ENCODE data around the gene RXRA.

The RXRA gene

DNA sequence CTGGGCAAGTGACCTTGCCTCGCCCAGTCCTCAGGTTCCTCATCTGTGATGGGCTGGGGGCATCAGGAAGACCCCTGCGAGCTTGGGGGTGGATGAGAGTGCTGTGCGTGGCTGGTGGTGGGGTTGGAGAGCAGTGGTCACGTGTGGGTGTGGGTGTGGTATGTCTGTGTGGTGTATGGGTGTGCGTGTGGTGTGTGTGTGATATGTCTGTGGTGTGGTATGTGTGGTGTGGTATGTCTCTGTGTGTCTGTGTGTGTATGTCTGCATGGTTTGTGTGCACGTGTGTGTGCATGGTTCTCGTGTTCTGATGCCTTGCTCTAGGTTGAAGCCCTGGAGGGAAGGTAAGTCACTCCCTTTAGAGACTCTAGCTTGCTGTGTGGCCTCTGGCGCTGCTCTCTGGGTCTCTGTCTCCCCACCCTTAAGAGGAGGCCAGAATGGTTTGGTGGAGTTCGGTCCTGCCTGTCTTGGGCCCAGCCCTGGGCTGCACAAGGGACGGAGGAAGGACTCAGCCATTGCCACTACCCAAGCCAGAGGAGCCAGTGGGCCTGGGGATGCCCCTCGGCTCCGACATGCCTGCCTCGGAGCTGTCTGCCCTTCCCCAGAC is 87.0 kb downstream of the RXRA start:
- Mint-ChIP-seq H3K27ac (no peak overlapping the region), H3K4me3 (no peak overlapping the region), H3K27me3 (ENCODE audit: low read depth) (no peaks in the 10 kb centered on the region), H3K4me1 (ENCODE audit: low read depth) (peaks cover 3% of the 10 kb centered on the region), H3K9me3 (no peaks in the 10 kb centered on the region), H3K36me3 (ENCODE audit: low read depth) (no peaks in the 10 kb centered on the region)
- no peak for DNase-seq (ENCODE audit: low spot score)

DNA sequence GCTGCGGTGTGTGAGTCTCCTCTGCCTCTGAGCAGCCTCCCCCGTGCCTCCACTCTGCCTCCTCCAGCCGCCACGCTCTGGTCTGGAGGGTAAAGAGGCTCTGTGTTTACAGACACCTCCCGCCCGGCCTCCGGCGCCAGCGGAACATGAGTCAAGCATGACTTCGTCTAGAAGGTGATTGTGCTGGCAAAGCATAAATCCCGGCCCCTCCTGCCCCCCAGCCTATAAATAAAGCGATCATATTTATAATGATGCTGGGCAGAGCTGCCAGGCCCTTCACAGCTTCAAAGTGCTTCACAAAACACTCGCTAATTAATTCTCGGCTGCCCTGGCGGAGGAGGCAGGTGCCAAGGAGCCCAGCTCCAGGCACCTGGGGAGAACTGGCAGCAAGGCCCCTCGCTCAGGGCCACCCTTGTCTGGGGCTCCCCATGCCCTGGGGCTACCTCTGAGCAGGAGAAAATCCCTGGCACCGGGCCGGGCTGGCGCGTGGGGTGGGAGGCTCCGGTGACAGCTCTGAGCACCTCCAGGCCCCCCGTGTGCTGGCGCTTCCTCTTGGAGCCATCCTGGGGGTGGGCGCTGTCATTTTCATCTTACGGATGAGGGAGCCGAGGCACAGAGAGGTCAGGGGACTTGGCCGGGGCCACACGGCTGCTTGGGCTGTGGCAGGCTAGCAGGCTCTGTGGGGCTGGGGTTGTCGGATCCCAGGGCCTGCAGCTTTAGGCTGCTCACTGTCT is 87.8 kb downstream of the RXRA start:
- no peaks in the 10 kb centered on the region for H3K4me1 Mint-ChIP-seq (ENCODE audit: low read depth)
- H3K27ac Mint-ChIP-seq, result no peak overlapping the region
- H3K36me3 Mint-ChIP-seq (ENCODE audit: low read depth), result no peaks in the 10 kb centered on the region
- H3K27me3 Mint-ChIP-seq (ENCODE audit: low read depth), result no peaks in the 10 kb centered on the region
- DNase-seq (ENCODE audit: low spot score), result no peak
- H3K4me3 Mint-ChIP-seq, result no peak overlapping the region
- no peaks in the 10 kb centered on the region for H3K9me3 Mint-ChIP-seq

DNA sequence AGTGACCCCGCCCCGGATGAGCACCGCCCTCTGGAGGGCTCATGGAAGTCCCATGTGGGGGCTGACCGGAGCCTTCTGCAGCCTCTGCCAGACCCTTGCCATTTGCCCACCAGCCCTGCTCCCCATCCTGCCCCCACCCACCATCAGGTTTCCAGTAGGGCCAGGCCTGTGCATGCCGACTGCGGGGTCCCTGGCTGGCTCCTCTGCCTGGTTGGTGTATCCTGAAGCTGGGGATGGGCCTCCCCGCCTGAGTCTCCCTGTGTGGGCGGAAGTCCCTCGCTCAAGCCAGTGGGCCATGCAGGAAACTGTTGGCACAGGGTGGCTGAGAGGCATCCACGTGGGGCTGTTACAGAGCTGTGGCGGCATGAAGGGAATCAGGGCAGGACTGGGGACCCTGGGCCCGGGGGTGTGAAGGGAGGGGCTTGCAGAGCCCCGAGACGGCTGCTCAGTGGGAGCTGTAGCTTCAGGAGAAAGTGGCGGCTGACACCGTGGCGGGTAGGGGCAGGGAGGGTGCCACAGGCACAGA is 88.7 kb downstream of the RXRA start:
- Mint-ChIP-seq H3K4me1 (ENCODE audit: low read depth) (no peaks in the 10 kb centered on the region), H3K4me3 (no peak overlapping the region), H3K9me3 (no peaks in the 10 kb centered on the region), H3K27ac (no peak overlapping the region), H3K27me3 (ENCODE audit: low read depth) (no peaks in the 10 kb centered on the region), H3K36me3 (ENCODE audit: low read depth) (no peaks in the 10 kb centered on the region)
- DNase-seq (ENCODE audit: low spot score), result no peak

DNA sequence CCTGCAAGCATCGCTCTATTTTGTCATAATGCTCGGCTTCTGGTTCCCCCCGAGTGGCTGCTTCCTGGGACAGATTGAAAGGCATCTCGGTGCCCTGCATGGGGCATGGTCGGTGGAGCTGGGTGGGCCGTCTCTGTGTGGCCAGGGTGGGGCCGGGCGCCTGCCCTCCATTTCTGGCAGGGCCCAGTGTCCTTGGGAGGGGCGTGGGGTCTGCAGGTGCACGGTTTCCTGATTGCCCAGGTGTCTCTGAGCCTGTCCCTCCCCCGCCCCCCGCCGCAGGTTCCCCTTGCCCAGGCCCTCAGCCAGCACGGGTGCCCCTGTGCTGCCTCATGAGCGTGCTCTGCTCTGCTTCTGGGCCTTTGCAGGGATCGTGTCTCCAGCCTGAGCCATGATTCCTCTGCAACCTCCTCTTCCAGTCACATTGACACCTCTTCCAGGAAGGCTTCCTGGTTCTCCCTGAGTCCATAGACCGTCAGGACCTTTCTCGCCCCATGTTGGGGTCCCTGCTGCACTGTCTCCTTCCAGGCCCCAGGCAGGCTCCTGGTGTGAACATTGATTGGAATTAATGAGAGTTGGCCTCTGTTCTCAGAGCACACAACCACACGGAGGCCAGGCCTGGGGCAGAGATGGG is 90.2 kb downstream of the RXRA start:
- no peak for DNase-seq (ENCODE audit: low spot score)
- no peak overlapping the region for H3K27ac Mint-ChIP-seq
- no peaks in the 10 kb centered on the region for H3K27me3 Mint-ChIP-seq (ENCODE audit: low read depth)
- H3K36me3 Mint-ChIP-seq (ENCODE audit: low read depth), result no peaks in the 10 kb centered on the region
- no peaks in the 10 kb centered on the region for H3K4me1 Mint-ChIP-seq (ENCODE audit: low read depth)
- H3K4me3 Mint-ChIP-seq, result no peak overlapping the region
- no peaks in the 10 kb centered on the region for H3K9me3 Mint-ChIP-seq

DNA sequence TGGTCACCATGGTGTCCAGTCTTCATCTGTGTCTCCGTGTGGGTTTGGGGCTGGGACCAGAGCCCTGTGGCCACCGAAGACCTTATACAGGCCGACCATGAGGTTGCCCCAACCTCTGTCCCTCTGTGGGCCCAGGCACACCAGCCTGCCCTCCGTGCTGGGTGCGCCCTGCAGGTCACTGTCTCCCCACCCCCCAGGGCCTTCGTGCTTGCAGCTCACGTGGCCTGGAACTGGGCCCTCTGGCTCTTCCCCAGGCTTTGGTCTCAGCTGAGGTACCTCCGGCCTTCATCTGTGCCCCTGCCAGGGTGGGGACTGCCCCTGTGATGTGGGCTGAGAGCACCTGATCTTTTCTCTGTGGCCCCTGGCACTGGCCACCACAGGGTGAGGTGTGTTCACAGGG is 92.1 kb downstream of the RXRA start:
- Mint-ChIP-seq H3K27me3 (ENCODE audit: low read depth) (no peaks in the 10 kb centered on the region), H3K9me3 (no peaks in the 10 kb centered on the region), H3K36me3 (ENCODE audit: low read depth) (no peaks in the 10 kb centered on the region), H3K4me3 (no peak overlapping the region), H3K27ac (no peak overlapping the region), H3K4me1 (ENCODE audit: low read depth) (no peaks in the 10 kb centered on the region)
- DNase-seq (ENCODE audit: low spot score), result no peak

DNA sequence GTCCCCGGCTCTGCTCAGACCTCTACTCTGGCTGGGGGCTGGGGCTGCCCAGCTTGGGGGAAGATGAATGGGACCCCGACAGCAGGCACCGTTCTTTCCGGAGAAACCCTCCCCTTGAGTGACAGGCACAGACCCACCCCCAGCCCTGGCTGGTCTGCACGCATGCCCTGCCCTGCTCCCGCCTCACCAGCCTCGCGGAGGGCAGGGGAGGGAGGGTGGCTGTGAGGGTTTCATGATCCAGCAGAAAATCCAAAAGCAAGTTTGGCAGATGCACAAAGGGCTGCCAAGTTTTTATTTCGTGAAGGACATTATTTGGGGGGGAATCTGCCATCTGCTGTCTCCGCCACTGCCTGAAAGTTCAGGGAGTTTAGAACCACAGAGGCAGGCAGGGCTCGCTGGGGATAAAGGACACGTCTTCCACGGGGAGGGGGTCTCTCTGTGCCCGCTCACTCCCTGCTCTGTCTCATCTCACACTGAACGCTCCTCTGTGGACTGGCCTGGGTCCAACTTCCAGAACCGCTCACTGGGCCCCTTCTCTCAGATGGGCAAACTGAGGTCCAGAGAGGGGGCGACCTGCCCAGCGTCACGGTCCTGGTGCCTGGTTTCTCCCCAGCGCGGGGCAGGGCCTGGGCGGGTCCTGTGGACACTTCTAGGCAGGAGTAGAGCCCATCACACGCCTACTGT is 92.9 kb downstream of the RXRA start:
- no peak overlapping the region for H3K4me3 Mint-ChIP-seq
- no peaks in the 10 kb centered on the region for H3K27me3 Mint-ChIP-seq (ENCODE audit: low read depth)
- DNase-seq (ENCODE audit: low spot score), result no peak
- H3K36me3 Mint-ChIP-seq (ENCODE audit: low read depth), result no peaks in the 10 kb centered on the region
- H3K27ac Mint-ChIP-seq, result no peak overlapping the region
- no peaks in the 10 kb centered on the region for H3K9me3 Mint-ChIP-seq
- H3K4me1 Mint-ChIP-seq (ENCODE audit: low read depth), result no peaks in the 10 kb centered on the region

DNA sequence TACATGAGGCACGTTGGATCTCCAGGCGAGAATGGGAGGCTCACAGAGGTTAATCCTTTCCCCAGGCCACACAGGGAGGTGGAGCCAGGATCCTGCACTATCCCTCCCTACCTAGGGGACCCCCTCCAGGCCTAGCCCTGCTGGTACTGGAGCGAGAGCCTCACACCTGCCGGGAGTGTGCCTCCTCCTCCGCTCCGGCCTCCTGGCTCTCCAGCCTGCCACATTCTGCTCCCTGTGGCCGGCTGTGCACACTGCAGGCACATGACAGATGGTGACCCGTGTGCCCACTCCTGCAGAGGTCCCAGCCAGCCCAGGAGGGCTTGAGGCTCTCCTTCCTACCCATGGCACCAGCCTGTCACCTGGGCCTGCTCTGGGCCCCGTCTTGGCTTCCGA is 93.4 kb downstream of the RXRA start:
- no peak for DNase-seq (ENCODE audit: low spot score)
- H3K27ac Mint-ChIP-seq, result no peak overlapping the region
- H3K4me3 Mint-ChIP-seq, result no peak overlapping the region
- no peaks in the 10 kb centered on the region for H3K36me3 Mint-ChIP-seq (ENCODE audit: low read depth)
- no peaks in the 10 kb centered on the region for H3K27me3 Mint-ChIP-seq (ENCODE audit: low read depth)
- H3K9me3 Mint-ChIP-seq, result no peaks in the 10 kb centered on the region
- no peaks in the 10 kb centered on the region for H3K4me1 Mint-ChIP-seq (ENCODE audit: low read depth)

DNA sequence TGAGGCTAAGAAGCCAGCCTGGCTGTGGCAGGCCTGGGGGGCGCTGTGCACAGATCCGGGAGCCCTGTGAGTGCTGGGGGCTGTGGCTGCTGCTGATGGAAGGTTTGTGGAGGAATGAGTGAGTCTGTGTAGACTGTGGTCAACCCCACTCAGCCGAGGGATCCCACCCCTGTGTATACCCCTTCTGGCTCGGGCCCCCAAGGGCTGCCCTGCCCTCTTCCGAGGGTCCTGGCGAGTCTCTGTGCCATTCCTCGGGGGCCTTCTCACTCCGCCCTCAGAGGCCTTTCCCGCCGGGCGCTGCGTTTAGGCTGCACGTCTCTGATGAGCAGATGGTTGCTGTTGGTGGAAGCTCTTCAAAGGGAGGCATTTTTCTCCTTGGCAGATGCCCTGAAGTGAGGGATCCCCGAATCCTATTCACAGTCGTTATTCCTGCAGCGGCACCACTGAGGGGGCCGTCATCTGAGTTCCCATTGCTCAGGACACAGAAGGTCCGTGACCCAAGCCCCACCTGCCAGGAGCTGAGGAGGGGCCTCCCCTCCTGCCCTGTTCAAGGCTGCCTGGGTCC is 94.1 kb downstream of the RXRA start:
- no peaks in the 10 kb centered on the region for H3K9me3 Mint-ChIP-seq
- H3K36me3 Mint-ChIP-seq (ENCODE audit: low read depth), result no peaks in the 10 kb centered on the region
- DNase-seq (ENCODE audit: low spot score), result no peak
- H3K4me1 Mint-ChIP-seq (ENCODE audit: low read depth), result no peaks in the 10 kb centered on the region
- no peak overlapping the region for H3K4me3 Mint-ChIP-seq
- H3K27me3 Mint-ChIP-seq (ENCODE audit: low read depth), result no peaks in the 10 kb centered on the region
- H3K27ac Mint-ChIP-seq, result no peak overlapping the region

DNA sequence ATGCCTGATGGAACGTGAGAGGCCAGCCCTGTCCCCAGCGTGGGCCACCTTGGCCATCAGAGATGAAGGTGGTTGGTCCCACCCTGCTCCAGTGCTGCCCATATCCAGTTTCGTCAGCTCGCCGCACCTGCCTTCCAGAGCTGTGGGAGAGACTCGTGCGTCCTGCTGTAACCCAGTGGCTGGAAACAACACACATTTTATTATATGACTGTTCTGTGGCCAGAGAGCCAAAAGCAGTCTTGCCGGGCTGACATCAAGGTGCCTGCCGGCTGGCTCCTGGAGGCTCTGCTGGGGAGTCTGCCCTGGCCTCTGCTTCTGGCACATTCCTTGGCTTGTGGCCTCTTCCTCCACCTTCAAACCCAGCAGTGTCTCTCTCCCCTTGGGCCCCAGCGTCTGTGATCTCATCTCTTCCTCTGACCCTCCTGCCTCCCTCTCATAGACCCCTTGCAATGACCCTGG is 94.7 kb downstream of the RXRA start:
- H3K27me3 Mint-ChIP-seq (ENCODE audit: low read depth), result no peaks in the 10 kb centered on the region
- DNase-seq (ENCODE audit: low spot score), result no peak
- H3K27ac Mint-ChIP-seq, result no peak overlapping the region
- H3K36me3 Mint-ChIP-seq (ENCODE audit: low read depth), result no peaks in the 10 kb centered on the region
- no peaks in the 10 kb centered on the region for H3K9me3 Mint-ChIP-seq
- no peaks in the 10 kb centered on the region for H3K4me1 Mint-ChIP-seq (ENCODE audit: low read depth)
- H3K4me3 Mint-ChIP-seq, result no peak overlapping the region

DNA sequence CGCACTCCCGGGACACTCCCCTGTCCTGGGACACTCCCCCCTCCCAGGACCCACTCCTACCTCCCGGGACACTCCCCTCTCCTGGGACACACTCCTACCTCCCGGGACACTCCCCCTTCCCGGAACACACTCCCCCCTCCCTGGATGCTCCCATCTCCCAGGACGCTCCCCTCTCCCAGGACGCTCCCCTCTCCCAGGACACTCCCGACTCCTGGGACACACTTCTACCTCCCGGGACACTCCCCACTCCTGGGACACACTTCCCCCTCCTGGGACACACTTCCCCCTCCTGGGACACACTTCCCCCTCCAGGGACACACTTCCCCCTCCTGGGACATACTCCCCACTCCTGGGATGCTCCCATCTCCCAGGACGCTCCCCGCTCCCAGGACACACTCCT is 95.6 kb downstream of the RXRA start:
- no peak overlapping the region for H3K4me3 Mint-ChIP-seq
- no peak for DNase-seq (ENCODE audit: low spot score)
- no peaks in the 10 kb centered on the region for H3K36me3 Mint-ChIP-seq (ENCODE audit: low read depth)
- H3K4me1 Mint-ChIP-seq (ENCODE audit: low read depth), result no peaks in the 10 kb centered on the region
- no peak overlapping the region for H3K27ac Mint-ChIP-seq
- no peaks in the 10 kb centered on the region for H3K9me3 Mint-ChIP-seq
- H3K27me3 Mint-ChIP-seq (ENCODE audit: low read depth), result no peaks in the 10 kb centered on the region

DNA sequence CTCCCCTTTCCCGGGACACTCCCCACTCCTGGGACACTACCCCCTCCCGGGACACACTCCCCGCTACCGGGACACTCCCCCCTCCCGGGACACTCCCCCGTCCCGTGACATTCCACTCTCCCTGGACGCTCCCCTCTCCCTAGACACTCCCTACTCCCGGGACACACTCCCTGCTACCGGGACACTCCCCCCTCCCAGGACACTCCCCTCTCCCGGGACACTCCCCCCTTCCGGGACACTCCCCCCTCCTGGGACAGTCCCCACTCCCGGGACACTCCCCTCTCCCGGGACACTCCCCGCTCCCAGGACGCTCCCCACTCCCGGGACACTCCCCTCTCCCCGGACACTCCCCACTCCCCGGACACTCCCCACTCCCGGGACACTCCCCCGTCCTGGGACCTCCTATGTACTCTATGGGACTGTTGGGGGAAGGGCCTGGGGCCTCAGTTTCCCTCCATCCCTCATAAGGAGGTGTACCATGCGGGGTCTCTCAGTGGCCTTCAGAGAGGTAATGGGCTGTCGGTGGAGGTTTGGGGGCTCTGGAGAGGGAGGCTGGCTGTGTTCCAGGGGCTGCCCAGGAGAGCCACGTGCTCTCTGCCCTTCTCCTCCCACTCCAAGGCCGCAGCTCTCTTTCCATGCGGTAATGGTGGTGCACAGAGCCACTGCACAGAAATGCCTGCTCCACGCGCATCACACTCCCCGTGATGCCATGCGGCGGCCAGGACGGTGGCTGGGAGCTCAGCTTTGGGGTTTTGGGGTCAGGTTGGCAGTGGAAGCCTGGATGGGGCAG is 96.2 kb downstream of the RXRA start:
- Mint-ChIP-seq H3K27ac (no peak overlapping the region), H3K27me3 (ENCODE audit: low read depth) (no peaks in the 10 kb centered on the region), H3K36me3 (ENCODE audit: low read depth) (no peaks in the 10 kb centered on the region), H3K4me3 (no peak overlapping the region), H3K4me1 (ENCODE audit: low read depth) (no peaks in the 10 kb centered on the region), H3K9me3 (no peaks in the 10 kb centered on the region)
- DNase-seq (ENCODE audit: low spot score), result no peak

DNA sequence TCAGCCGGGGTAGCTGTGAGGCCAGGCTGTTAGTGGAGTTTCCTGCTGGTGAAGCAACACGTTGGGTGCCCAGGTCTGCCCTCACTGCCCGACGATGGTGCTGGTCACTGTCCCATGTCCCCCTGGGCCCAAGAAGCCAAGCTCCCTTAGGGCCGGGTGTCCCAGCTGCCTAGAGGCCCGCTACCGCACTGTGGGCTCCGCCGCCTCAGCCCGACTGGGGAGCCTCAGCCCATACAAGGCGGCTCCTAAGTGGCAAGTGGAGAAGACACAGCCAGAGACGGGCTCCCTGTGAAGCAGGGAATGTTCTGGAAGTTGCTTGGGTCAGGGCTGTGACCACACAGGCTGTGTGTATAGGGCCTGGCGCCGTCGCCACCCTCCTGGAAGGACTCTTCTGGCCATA is 96.9 kb downstream of the RXRA start:
- Mint-ChIP-seq H3K9me3 (no peaks in the 10 kb centered on the region), H3K27ac (no peak overlapping the region), H3K27me3 (ENCODE audit: low read depth) (no peaks in the 10 kb centered on the region), H3K4me3 (no peak overlapping the region), H3K36me3 (ENCODE audit: low read depth) (no peaks in the 10 kb centered on the region), H3K4me1 (ENCODE audit: low read depth) (no peaks in the 10 kb centered on the region)
- DNase-seq (ENCODE audit: low spot score), result no peak

DNA sequence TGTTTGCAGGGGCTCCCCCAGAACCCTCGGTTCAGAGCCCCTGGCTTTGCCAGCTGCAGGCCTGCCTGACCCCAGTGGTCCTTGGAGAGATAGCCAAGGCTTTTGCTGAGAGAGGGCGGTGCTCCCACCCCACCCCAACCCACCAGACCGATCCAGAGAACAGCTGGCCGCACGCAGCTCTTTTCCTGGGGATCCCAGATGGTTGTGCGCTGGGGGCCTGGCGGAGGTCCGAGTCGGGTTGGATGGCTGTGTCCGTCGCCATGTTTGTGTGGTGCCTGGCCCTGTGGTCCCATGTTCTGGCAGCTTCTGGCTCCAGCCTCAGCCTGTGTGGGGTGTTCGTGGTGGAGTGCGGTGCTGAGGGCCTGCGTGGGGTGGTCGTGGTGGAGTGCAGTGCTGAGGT is 97.5 kb downstream of the RXRA start:
- Mint-ChIP-seq H3K27ac (no peak overlapping the region), H3K36me3 (ENCODE audit: low read depth) (no peaks in the 10 kb centered on the region), H3K27me3 (ENCODE audit: low read depth) (no peaks in the 10 kb centered on the region), H3K4me3 (no peak overlapping the region), H3K4me1 (ENCODE audit: low read depth) (no peaks in the 10 kb centered on the region), H3K9me3 (no peaks in the 10 kb centered on the region)
- no peak for DNase-seq (ENCODE audit: low spot score)

Measured in T-helper 2 cell treated with Interferon-gamma antibody and Interleukin-4, amounts not matched to agents 5 μg/mL and 100 μg/mL, for 36 hours (primary cell).